Central memory CD8-positive, alpha-beta T cell (primary cell): ENCODE data around the gene FRMD3.

Source experiments
- ATAC-seq: fragments of 150-1000 bp; cut with Tn5 transposase; replicated peaks from 2 replicates; pipeline ENCODE4 v1.10.0; 2022; ENCODE audit warnings: mild to moderate bottlenecking, moderate FRiP score, moderate number of reproducible peaks; ENCODE audit not compliant: poor library complexity, severe bottlenecking; ENCODE audit errors: extremely low read depth
- DNase-seq, 2 donors: peaks; one replicate each; pipeline ENCODE4 v3.0.0; 2021; ENCODE audit warnings: low spot score in 2 of 2
- H3K27ac Mint-ChIP-seq: one replicate; pipeline ENCODE4 v1.8.0; 2022; ENCODE audit warnings: low read depth, mild to moderate bottlenecking, moderate library complexity, mixed read lengths
- H3K27me3 Mint-ChIP-seq: one replicate; pipeline ENCODE4 v1.8.0; 2022; ENCODE audit warnings: mixed read lengths
- H3K36me3 Mint-ChIP-seq: one replicate; pipeline ENCODE4 v1.8.0; 2022; ENCODE audit warnings: mild to moderate bottlenecking, moderate library complexity, mixed read lengths; ENCODE audit not compliant: insufficient read depth
- H3K4me1 Mint-ChIP-seq: one replicate; pipeline ENCODE4 v1.8.0; 2022; ENCODE audit warnings: mixed read lengths
- H3K4me3 Mint-ChIP-seq: one replicate; pipeline ENCODE4 v1.8.0; 2022; ENCODE audit warnings: mild to moderate bottlenecking, moderate library complexity, mixed read lengths
- H3K9me3 Mint-ChIP-seq: one replicate; pipeline ENCODE4 v1.8.0; 2022; ENCODE audit warnings: mixed read lengths

FRMD3 gene

GRCh38 chr9:83290692-83291091 lies 247.5 kb downstream of the FRMD3 start:
- ATAC-seq, result no peak
- Mint-ChIP-seq H3K27me3 (no peaks in the 10 kb centered on the region), H3K4me1 (no peaks in the 10 kb centered on the region), H3K36me3 (no peaks in the 10 kb centered on the region), H3K27ac (no peak overlapping the region), H3K4me3 (no peak overlapping the region), H3K9me3 (no peaks in the 10 kb centered on the region)
- no peak for DNase-seq

- H3K9me3 Mint-ChIP-seq, result no peaks in the 10 kb centered on the region
- H3K27me3 Mint-ChIP-seq, result no peaks in the 10 kb centered on the region
- no peaks in the 10 kb centered on the region for H3K36me3 Mint-ChIP-seq
- no peak overlapping the region for H3K4me3 Mint-ChIP-seq
- ATAC-seq (no peak), DNase-seq (no peak)
- no peaks in the 10 kb centered on the region for H3K4me1 Mint-ChIP-seq
- H3K27ac Mint-ChIP-seq, result no peak overlapping the region
Measured at GRCh38 chr9:83287021-83287420, 251.2 kb downstream of the FRMD3 start.

GRCh38 chr9:83285445-83286225 lies 252.6 kb downstream of the FRMD3 start:
- ATAC-seq (no peak), DNase-seq (no peak)
- Mint-ChIP-seq H3K36me3 (peaks cover 2% of the 10 kb centered on the region), H3K27me3 (no peaks in the 10 kb centered on the region), H3K4me1 (no peaks in the 10 kb centered on the region), H3K27ac (no peak overlapping the region), H3K9me3 (no peaks in the 10 kb centered on the region), H3K4me3 (no peak overlapping the region)

GRCh38 chr9:83284746-83285145 lies 253.5 kb downstream of the FRMD3 start:
- DNase-seq, result no peak
- peaks cover 2% of the 10 kb centered on the region for H3K36me3 Mint-ChIP-seq
- ATAC-seq, result no peak
- H3K9me3 Mint-ChIP-seq, result no peaks in the 10 kb centered on the region
- H3K27me3 Mint-ChIP-seq, result no peaks in the 10 kb centered on the region
- no peak overlapping the region for H3K4me3 Mint-ChIP-seq
- no peaks in the 10 kb centered on the region for H3K4me1 Mint-ChIP-seq
- no peak overlapping the region for H3K27ac Mint-ChIP-seq

GRCh38 chr9:83283528-83283927 lies 254.7 kb downstream of the FRMD3 start:
- ATAC-seq, result no peak
- Mint-ChIP-seq H3K36me3 (peaks cover 2% of the 10 kb centered on the region), H3K4me1 (no peaks in the 10 kb centered on the region), H3K27me3 (no peaks in the 10 kb centered on the region), H3K9me3 (no peaks in the 10 kb centered on the region), H3K27ac (no peak overlapping the region), H3K4me3 (no peak overlapping the region)
- DNase-seq, result no peak

GRCh38 chr9:83281306-83282255 lies 256.6 kb downstream of the FRMD3 start:
- DNase-seq (no peak), ATAC-seq (no peak)
- Mint-ChIP-seq H3K4me3 (no peak overlapping the region), H3K36me3 (peaks cover 2% of the 10 kb centered on the region), H3K4me1 (no peaks in the 10 kb centered on the region), H3K27me3 (no peaks in the 10 kb centered on the region), H3K9me3 (no peaks in the 10 kb centered on the region), H3K27ac (no peak overlapping the region)

GRCh38 chr9:83280790-83281189 lies 257.4 kb downstream of the FRMD3 start:
- no peaks in the 10 kb centered on the region for H3K27me3 Mint-ChIP-seq
- no peak overlapping the region for H3K27ac Mint-ChIP-seq
- H3K4me3 Mint-ChIP-seq, result no peak overlapping the region
- no peaks in the 10 kb centered on the region for H3K9me3 Mint-ChIP-seq
- no peak for DNase-seq
- no peaks in the 10 kb centered on the region for H3K4me1 Mint-ChIP-seq
- H3K36me3 Mint-ChIP-seq, result peaks cover 2% of the 10 kb centered on the region
- no peak for ATAC-seq

- ATAC-seq, result no peak
- Mint-ChIP-seq H3K27ac (no peak overlapping the region), H3K27me3 (no peaks in the 10 kb centered on the region), H3K36me3 (peaks cover 2% of the 10 kb centered on the region), H3K9me3 (no peaks in the 10 kb centered on the region), H3K4me1 (no peaks in the 10 kb centered on the region), H3K4me3 (no peak overlapping the region)
- DNase-seq, result no peak
Measured at GRCh38 chr9:83280268-83280667, 257.9 kb downstream of the FRMD3 start.

GRCh38 chr9:83274787-83275186 lies 263.4 kb downstream of the FRMD3 start:
- no peak overlapping the region for H3K4me3 Mint-ChIP-seq
- H3K9me3 Mint-ChIP-seq, result no peaks in the 10 kb centered on the region
- H3K27ac Mint-ChIP-seq, result no peak overlapping the region
- no peaks in the 10 kb centered on the region for H3K36me3 Mint-ChIP-seq
- no peak for ATAC-seq
- H3K27me3 Mint-ChIP-seq, result no peaks in the 10 kb centered on the region
- DNase-seq, result no peak
- H3K4me1 Mint-ChIP-seq, result no peaks in the 10 kb centered on the region

- H3K36me3 Mint-ChIP-seq, result no peaks in the 10 kb centered on the region
- ATAC-seq, result no peak
- H3K27me3 Mint-ChIP-seq, result no peaks in the 10 kb centered on the region
- no peaks in the 10 kb centered on the region for H3K9me3 Mint-ChIP-seq
- no peak overlapping the region for H3K4me3 Mint-ChIP-seq
- no peaks in the 10 kb centered on the region for H3K4me1 Mint-ChIP-seq
- no peak overlapping the region for H3K27ac Mint-ChIP-seq
- no peak for DNase-seq
Measured at GRCh38 chr9:83271665-83272071, 266.5 kb downstream of the FRMD3 start.

GRCh38 chr9:83270116-83270515 lies 268.1 kb downstream of the FRMD3 start:
- H3K27me3 Mint-ChIP-seq, result no peaks in the 10 kb centered on the region
- no peak for DNase-seq
- no peaks in the 10 kb centered on the region for H3K9me3 Mint-ChIP-seq
- no peaks in the 10 kb centered on the region for H3K4me1 Mint-ChIP-seq
- H3K36me3 Mint-ChIP-seq, result no peaks in the 10 kb centered on the region
- H3K27ac Mint-ChIP-seq, result no peak overlapping the region
- no peak overlapping the region for H3K4me3 Mint-ChIP-seq
- ATAC-seq, result no peak

GRCh38 chr9:83267741-83268140 lies 270.5 kb downstream of the FRMD3 start:
- no peak overlapping the region for H3K4me3 Mint-ChIP-seq
- H3K27me3 Mint-ChIP-seq, result no peaks in the 10 kb centered on the region
- H3K9me3 Mint-ChIP-seq, result no peaks in the 10 kb centered on the region
- H3K36me3 Mint-ChIP-seq, result no peaks in the 10 kb centered on the region
- ATAC-seq (no peak), DNase-seq (no peak)
- H3K4me1 Mint-ChIP-seq, result no peaks in the 10 kb centered on the region
- no peak overlapping the region for H3K27ac Mint-ChIP-seq
